Left lung (tissue), 10 donors: ENCODE results near the gene KIF13A. TPM values are rescaled to one million over a fixed set of nuclear protein-coding genes. Genes with fewer than 3 reads are reported as not detected.
"Not testable (repeated sequence)": the region's sequence is repeated elsewhere in the genome, so short reads cannot be mapped to it uniquely, and the experiment has no call there.

Experiments used
- ATAC-seq: fragments of 200-7000 bp; cut with Tn5 transposase; one replicate; pipeline ENCODE4 v1.9.1; 2020; ENCODE audit warnings: moderate library complexity
- DNase-seq, 4 donors: peaks; one replicate each; pipeline ENCODE4 v3.0.0-alpha.2; 2013 to 2020
- H3K27ac ChIP-seq, 2 donors: fragments of 200-600 bp; sonication (generic) in 1 of 2; one replicate each; pipeline versions ENCODE4 v1.5.0 to v1.8.0; 2020 to 2021
- H3K27me3 ChIP-seq, 2 donors: fragments of 200-600 bp; sonication (generic) in 1 of 2; one replicate each; pipeline versions ENCODE4 v1.5.0 to v1.8.0; 2020 to 2021
- H3K36me3 ChIP-seq, 2 donors: fragments of 200-600 bp; sonication (generic) in 1 of 2; one replicate each; pipeline versions ENCODE4 v1.5.0 to v1.8.0; 2020 to 2021
- H3K4me1 ChIP-seq, 2 donors: fragments of 200-600 bp; one replicate each; pipeline ENCODE4 v1.8.0; 2021
- H3K4me3 ChIP-seq, 2 donors: fragments of 200-600 bp; sonication (generic) in 1 of 2; one replicate each; pipeline versions ENCODE4 v1.5.0 to v1.8.0; 2020 to 2021; ENCODE audit warnings: mild to moderate bottlenecking in 1 of 2
- H3K9me3 ChIP-seq, 2 donors: fragments of 200-600 bp; sonication (generic) in 1 of 2; one replicate each; pipeline versions ENCODE4 v1.5.0 to v1.8.0; 2020 to 2021
- intact Hi-C, 2 donors: fragments of 100-400 bp; cut with DNase I; formaldehyde crosslinking; loops; one replicate each; pipeline versions ENCODE4 v1.11.2 to v1.14.2; 2022
- polyA plus RNA-seq, 6 donors: library from polyadenylated mRNA; unstranded; fragments of 120-200 nt; gene quantifications; one replicate each; pipeline ENCODE4 v1.2.1, GENCODE V29; 2013; ENCODE audit not compliant: insufficient read length in 6 of 6
- total RNA-seq, 2 donors: library from RNA; stranded (reverse); fragmentation: NEBNext Ultra II Directional; extraction: Animal tissue kit (Norgen Biotek cat#: 25700); gene quantifications; one replicate each; pipeline ENCODE4 v1.2.1, GENCODE V29; 2021
- TF ChIP-seq, protein P1 (sequence below), 2 donors: fragments of 200-600 bp; sonication (generic) in 1 of 2; IDR thresholded peaks; one replicate each; pipeline versions ENCODE4 v1.5.0 to v1.8.0; 2021; ENCODE audit warnings: antibody characterized with exemption in 2 of 2
- donor health status: DM: no; HTN: yes; CAD: no.
- donor health status: DM: no; HTN: no; CAD: no.

Gene KIF13A
- total and polyA plus RNA-seq, 8 donors, result 42.1 to 50.1 (median 46.3) TPM

DNA sequence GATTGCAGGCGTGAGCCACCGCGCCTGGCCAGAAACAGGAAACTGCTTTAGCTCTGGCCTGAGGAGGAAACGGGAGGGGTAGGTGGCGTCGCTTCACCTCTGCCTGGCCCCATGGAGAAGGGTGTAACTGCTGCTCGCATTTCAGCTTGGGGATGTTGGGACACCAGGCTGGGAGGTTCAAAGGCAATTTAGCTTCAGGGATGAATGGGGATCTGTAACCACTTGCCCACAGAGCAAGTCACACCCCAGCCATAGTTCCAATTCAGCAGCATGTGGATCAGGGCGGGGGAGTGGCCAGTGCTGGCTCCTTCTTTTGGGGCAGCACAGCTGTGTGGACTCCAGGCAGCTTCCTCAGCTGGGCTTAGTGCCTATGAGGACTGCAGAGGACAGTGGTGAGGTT is 245.9 kb downstream of the KIF13A start:
- no peak overlapping the region for H3K4me3 ChIP-seq
- intact Hi-C loops, result no loop called here
- no peaks in the 10 kb centered on the region for H3K27me3 ChIP-seq
- ATAC-seq (no peak), DNase-seq (no peak)
- peaks cover 0 to 27% of the 10 kb centered on the region in 2 donors for H3K9me3 ChIP-seq
- no peaks in the 10 kb centered on the region for H3K36me3 ChIP-seq
- TF ChIP-seq, protein P1, sequence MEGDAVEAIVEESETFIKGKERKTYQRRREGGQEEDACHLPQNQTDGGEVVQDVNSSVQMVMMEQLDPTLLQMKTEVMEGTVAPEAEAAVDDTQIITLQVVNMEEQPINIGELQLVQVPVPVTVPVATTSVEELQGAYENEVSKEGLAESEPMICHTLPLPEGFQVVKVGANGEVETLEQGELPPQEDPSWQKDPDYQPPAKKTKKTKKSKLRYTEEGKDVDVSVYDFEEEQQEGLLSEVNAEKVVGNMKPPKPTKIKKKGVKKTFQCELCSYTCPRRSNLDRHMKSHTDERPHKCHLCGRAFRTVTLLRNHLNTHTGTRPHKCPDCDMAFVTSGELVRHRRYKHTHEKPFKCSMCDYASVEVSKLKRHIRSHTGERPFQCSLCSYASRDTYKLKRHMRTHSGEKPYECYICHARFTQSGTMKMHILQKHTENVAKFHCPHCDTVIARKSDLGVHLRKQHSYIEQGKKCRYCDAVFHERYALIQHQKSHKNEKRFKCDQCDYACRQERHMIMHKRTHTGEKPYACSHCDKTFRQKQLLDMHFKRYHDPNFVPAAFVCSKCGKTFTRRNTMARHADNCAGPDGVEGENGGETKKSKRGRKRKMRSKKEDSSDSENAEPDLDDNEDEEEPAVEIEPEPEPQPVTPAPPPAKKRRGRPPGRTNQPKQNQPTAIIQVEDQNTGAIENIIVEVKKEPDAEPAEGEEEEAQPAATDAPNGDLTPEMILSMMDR (IDR thresholded peaks at IDR 0.05), result no peak
- H3K4me1 ChIP-seq, result no peaks in the 10 kb centered on the region
- H3K27ac ChIP-seq, result no peak overlapping the region

DNA sequence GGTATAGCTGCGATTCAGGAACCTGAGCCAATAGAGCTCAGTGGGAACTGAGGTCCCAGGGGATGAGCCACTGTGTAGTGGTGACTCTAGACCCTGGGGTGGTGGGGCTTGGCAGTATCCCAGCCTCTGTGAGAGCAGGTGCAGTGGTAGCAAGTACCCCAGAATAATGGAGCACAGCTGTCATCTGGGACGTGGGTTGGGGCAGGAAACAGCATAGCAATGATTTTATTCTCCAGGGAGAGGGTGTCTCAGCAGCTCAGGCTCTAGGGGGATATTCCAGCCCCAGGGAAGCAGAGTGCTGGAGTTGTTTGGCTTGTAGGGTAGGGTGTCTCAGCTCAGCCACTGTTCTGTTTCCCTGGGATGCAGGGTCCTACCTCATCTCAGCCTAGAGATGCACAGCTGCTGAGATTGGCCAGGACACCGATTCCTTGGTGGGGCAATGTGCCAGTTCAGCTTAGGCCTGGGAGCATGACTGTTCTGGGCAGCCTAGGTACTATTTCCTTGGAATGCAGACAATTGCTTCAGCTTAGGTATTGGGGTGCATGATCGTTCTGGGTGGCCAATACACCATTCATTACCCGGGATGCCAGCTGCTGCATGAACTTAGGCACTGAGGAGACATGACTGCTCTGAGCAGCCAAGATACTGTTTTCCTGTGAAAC is 246.7 kb downstream of the KIF13A start:
- no peaks in the 10 kb centered on the region for H3K36me3 ChIP-seq
- no peak overlapping the region for H3K27ac ChIP-seq
- ATAC-seq (no peak), DNase-seq (no peak)
- no peak overlapping the region for H3K4me3 ChIP-seq
- TF ChIP-seq, protein P1 (IDR thresholded peaks at IDR 0.05), result no peak
- intact Hi-C loops, result no loop called here
- H3K4me1 ChIP-seq, result no peaks in the 10 kb centered on the region
- peaks cover 0 to 28% of the 10 kb centered on the region in 2 donors for H3K9me3 ChIP-seq
- no peaks in the 10 kb centered on the region for H3K27me3 ChIP-seq

DNA sequence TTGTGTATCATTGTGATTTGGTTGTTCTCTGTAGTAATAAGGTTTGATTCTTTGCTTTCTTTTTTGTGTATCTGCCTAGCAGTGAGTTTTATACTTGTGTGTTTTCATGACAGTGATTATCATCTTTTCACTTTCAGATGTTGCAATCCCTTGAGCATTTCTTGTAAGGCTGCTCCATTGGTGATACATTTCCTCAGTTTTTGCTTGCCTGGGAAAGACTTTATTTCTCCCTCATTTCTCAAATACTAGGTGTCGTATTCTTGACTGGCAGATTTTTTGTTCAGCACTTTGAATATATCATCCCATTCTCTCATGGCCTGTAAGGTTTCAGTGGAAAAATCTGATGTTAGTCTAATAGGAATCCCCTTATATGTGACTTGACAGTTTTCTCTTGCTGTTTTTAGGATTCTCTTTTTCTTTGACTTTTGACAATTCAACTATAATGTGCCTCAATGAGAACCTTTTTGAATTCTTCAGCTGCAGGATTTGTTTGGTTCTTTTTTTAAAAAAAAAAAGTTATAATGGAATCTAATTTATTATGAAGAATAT is 249.7 kb downstream of the KIF13A start:
- H3K4me1 ChIP-seq, result no peaks in the 10 kb centered on the region
- ATAC-seq, result no peak
- H3K9me3 ChIP-seq, result peaks cover 0 to 28% of the 10 kb centered on the region in 2 donors
- H3K27me3 ChIP-seq, result no peaks in the 10 kb centered on the region
- no peak for DNase-seq
- TF ChIP-seq, protein P1 (IDR thresholded peaks at IDR 0.05), result no peak
- H3K27ac ChIP-seq, result no peak overlapping the region
- H3K36me3 ChIP-seq, result no peaks in the 10 kb centered on the region
- no peak overlapping the region for H3K4me3 ChIP-seq
- intact Hi-C loops, result no loop called here

DNA sequence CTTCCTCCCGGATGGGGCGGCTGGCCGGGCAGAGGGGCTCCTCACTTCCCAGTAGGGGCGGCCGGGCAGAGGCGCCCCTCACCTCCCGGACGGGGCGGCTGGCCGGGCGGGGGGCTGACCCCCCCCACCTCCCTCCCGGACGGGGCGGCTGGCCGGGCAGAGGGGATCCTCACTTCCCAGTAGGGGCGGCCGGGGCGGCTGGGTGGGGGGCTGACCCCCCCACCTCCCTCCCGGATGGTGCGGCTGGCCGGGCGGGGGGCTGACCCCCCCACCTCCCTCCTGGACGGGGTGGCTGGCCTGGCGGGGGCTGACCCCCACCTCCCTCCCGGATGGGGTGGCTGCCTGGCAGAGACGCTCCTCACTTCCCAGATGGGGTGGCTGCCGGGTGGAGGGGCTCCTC is 252.1 kb downstream of the KIF13A start:
- H3K4me1 ChIP-seq, H3K27me3 ChIP-seq, H3K4me3 ChIP-seq, H3K27ac ChIP-seq, DNase-seq, intact Hi-C loops, H3K36me3 ChIP-seq, ATAC-seq: not testable (repeated sequence)
- H3K9me3 ChIP-seq, result peaks cover 0 to 28% of the 10 kb centered on the region in 2 donors

GRCh38 chr6:17730078-17730704 is 257.2 kb downstream of the KIF13A start:
- intact Hi-C loops, result no loop called here
- H3K27ac ChIP-seq, result no peak overlapping the region
- H3K9me3 ChIP-seq, result no peaks in the 10 kb centered on the region
- no peaks in the 10 kb centered on the region for H3K36me3 ChIP-seq
- no peaks in the 10 kb centered on the region for H3K27me3 ChIP-seq
- DNase-seq (no peak), ATAC-seq (no peak)
- H3K4me1 ChIP-seq, result no peaks in the 10 kb centered on the region
- H3K4me3 ChIP-seq, result no peak overlapping the region
- TF ChIP-seq, protein P1 (IDR thresholded peaks at IDR 0.05), result no peak
